Measurements from ENCODE around the gene OPCML. TPM values are rescaled to one million over a fixed set of nuclear protein-coding genes. Genes with fewer than 3 reads are reported as not detected.

The OPCML gene
- total and polyA plus RNA-seq, 2 experiments from 2014 or later = 1.2 to 4.4 TPM

- Histone ChIP-seq H3K79me2 (replicated peaks; ENCODE audit: insufficient read depth) (no peaks in the 10 kb centered on the region), H2AFZ (no peak overlapping the region), H3K9me2 (ENCODE audit: insufficient read depth) (peaks cover 7% of the 10 kb centered on the region), H3K4me3 (no peak overlapping the region), H3K4me1 (ENCODE audit: insufficient read depth) (peaks cover 6% of the 10 kb centered on the region; the same call in 1 of the 2 replicates), H3K27ac (ENCODE audit: low read depth) (no peak overlapping the region), H3F3A (replicated peaks; ENCODE audit: low read depth) (no peaks in the 10 kb centered on the region), H3K36me3 (ENCODE audit: insufficient read depth) (peaks cover 5% of the 10 kb centered on the region; the same call in 1 of the 2 replicates), H4K20me1 (replicated peaks; ENCODE audit: insufficient read depth) (no peaks in the 10 kb centered on the region), H3K4me2 (no peak overlapping the region), H3K27me3 (ENCODE audit: insufficient read depth) (no peaks in the 10 kb centered on the region)
- peaks cover 2% of the 10 kb centered on the region for H3K27me3 Mint-ChIP-seq (ENCODE audit: insufficient read depth, low read depth, poor library complexity)
- DNase-seq (ENCODE audit: low spot score) = no peak
- no peaks in the 10 kb centered on the region for H3K9me3 Mint-ChIP-seq
- no peak overlapping the region for H3K27ac Mint-ChIP-seq
- no peak overlapping the region for H3K4me3 Mint-ChIP-seq
- H3K4me1 Mint-ChIP-seq = peaks cover 7% of the 10 kb centered on the region
- H3K36me3 Mint-ChIP-seq (ENCODE audit: low read depth) = no peaks in the 10 kb centered on the region
- TF ChIP-seq ZNF331 (CRISPR knock-in tag; IDR thresholded peaks at IDR 0.05; ENCODE audit: low read depth) (no peak), ZNF114 (CRISPR knock-in tag; IDR thresholded peaks at IDR 0.05) (no peak), REST (IDR thresholded peaks at IDR 0.05; ENCODE audit: unreplicated experiment) (no peak), STAT1 (IDR thresholded peaks at IDR 0.05; ENCODE audit: unreplicated experiment) (no peak), EZH2 (IDR thresholded peaks at IDR 0.05; ENCODE audit: low read depth, unreplicated experiment) (no peak), CTCF (conservative IDR thresholded peaks at IDR 0.05; ENCODE audit: low read depth in 2 of 2) (no peak), ZNF462 (CRISPR knock-in tag; IDR thresholded peaks at IDR 0.05) (no peak), NANOG (IDR thresholded peaks at IDR 0.05; ENCODE audit: borderline replicate concordance) (no peak), POLR2AphosphoS5 (IDR thresholded peaks at IDR 0.05; ENCODE audit: low read depth) (no peak), EZH2phosphoT487 (IDR thresholded peaks at IDR 0.05; ENCODE audit: unreplicated experiment) (no peak), ETS1 (IDR thresholded peaks at IDR 0.05) (no peak), CREB1 (CRISPR knock-in tag; IDR thresholded peaks at IDR 0.05; ENCODE audit: low read depth) (no peak), JUNB (IDR thresholded peaks at IDR 0.05; ENCODE audit: unreplicated experiment) (no peak)
- no peak for ATAC-seq
Measured at GRCh38 chr11:132802947-132803346, 729.4 kb downstream of the OPCML start.

Data from GM23338 (cell line).